GM18858 (cell line): ENCODE results near the gene LRRC75B.
A peak's percentile ranks its signal among the peaks of the same experiment; 100 is the strongest.
"Not testable (repeated sequence)": the region's sequence is repeated elsewhere in the genome, so short reads cannot be mapped to it uniquely, and the experiment has no call there.

Source experiments
- ATAC-seq: cut with Tn5 transposase; IDR thresholded peaks from one replicate; pipeline ENCODE4 v1.9.1; 2021; ENCODE audit not compliant: unreplicated experiment

Gene LRRC75B

DNA sequence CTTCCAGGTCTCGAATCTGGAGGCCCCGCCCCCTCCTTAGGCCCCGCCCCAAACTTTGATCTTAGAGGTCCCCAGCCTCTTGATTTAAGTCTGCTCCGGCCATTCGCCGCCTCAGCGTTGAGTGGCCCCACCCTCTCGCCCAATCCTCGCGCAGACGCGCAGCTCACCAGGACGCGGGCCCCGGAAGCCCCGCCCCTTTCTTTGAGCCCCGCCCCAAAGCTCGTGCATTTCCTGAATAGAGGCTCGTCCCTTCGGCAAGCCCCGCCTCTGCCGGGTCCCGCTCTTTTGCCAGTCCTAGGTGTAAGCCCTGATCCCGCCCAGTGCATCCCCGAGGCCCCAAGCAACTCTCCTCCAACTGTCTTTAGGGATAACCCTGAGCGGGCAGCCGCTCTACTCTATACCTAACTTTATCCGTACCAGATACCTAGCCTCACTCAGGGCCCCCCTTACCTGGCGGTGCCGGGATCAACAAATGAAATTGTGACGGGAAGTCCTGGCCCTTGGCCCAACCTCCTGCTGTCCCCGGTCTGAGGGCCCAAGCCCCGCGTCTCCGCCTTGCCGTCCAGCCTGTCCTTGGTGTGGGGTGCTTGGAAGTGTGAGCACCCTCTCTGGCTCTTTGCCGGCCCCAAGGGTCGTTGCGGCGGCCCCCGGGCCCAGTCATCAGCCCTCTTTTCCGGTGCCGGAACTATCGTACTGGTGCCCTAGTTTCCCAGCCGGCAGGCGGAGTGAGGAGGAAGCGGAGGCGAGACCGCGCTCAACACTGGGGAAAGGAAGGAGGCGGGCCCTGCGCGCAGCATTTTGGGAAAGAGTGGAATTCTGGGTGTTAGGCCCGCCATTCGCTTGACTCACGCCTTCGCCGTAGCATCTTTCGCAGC, 37.5 kb downstream of the LRRC75B start, which contains the start of gene SNRPD3:
Gene SNRPD3 (plus strand): TSS at position 835 of the 875 bp plus-strand sequence. CDS start 1,676 bp downstream, outside the sequence.
- peak; percentile 45 for ATAC-seq

DNA sequence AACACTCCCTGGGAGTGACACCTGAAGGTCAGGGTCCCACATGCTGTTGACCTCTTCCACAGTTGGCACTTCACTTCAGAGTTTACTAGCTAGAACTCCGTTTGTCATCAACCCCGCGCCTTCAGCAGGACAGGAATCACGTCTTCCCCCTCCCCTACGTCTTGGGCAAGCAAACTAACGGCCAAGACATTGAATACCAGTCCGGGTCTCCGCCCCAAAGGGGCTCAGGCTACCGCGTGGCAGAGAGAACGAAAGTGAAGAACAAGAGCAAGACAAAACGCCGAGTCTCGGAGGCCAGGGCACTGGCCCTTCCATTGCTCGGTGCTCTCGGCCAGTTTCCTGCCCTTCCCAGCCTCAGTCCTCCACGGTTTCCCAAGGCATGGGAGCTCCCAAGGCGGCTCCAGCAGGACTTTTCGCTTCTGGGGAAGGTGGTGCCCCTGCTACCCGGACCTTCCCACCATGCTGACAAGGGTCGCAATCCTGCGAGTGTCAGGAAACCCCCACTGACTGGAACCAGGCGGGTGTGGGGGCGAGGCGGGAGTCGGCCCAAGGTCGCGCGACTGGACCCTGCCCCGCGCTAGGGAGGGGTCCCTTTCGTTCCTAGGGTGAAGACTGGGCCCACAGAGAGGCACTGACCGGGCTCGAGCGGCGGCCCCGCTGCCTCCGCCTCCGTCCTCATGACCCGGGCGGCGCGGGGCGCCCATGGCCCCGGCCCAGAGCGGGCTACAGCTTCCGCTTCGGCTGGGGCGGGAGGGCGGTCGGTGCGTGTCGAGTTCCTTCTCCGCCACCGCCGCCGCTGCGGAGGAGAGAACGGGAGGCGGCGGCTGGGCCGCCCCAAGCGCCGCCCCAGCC, 38.3 kb downstream of the LRRC75B start, which contains the start of gene GUCD1:
Gene GUCD1 (minus strand): TSS at position 826 of the 852 bp plus-strand sequence. CDS start 147 bp downstream, at position 679.
- ATAC-seq = peak; percentile 17

DNA sequence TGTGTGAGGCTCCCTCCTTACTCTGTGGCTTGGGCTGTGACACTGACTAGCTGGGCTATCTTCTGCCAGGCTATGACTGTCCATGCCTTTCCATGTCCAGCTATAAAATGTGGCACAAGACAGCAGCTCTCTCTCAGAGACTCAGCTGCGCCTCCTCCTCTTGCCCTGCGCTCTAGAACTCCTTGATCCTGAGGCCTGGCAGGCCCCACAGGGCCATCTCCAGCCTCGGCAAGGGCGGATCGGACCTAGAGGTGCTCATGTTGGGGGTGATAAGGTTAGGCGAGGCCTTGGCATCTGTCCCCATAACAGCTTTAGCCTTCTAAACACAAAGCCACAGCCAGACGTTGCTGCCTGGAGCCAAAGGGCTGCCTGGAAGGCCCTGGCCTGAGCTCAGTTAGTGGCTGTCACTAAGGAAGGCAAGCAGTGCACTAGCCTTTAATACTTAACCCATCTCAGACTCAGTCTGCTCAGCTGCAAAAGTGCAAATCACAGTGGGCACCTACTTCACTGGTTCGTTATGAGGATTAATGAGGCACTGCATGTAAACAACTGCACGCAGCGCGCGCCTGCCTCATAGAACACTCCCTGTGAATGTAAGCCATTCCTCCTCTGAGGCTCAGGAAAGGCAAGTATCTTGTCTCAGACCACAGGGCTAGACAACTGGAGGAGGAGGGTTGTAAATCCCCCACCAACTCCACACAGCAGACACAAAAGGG, 39.1 kb downstream of the LRRC75B start:
- ATAC-seq = no peak

DNA sequence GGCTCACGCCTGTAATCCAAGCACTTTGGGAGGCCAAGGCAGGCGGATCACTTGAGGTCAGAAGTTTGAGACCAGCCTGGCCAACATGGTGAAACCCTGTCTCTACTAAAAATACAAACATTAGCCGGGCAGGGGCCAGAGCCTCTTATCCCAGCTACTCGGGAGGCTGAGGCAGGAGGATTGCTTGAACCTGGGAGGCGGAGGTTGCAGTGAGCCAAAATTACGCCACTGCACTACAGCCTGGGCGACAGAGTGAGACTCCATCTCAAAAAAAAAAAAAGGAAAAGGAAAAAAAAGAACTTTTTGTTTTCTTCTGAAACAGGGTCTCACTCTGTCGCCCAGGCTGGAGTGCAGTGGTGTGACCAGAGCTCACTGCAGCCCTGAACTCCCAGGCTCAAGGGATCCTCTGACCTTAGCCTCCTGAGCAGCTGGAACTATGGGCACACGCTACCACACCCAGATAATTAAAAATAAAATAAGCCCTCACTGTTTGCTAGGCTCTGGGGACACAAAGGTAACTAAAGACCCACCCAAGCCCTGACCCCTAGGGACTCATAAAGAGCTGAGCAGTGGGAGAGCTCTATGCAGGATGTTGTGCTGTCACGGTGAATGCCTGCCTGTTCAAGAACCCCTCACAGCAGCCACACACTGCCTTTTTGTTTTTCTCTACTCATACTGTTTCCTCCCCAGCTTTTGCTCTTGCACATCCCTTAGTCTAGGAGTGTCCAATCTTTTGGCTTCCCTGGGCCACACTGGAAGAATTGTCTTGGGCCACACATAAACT, 40.2 kb downstream of the LRRC75B start:
- not testable (repeated sequence) for ATAC-seq

DNA sequence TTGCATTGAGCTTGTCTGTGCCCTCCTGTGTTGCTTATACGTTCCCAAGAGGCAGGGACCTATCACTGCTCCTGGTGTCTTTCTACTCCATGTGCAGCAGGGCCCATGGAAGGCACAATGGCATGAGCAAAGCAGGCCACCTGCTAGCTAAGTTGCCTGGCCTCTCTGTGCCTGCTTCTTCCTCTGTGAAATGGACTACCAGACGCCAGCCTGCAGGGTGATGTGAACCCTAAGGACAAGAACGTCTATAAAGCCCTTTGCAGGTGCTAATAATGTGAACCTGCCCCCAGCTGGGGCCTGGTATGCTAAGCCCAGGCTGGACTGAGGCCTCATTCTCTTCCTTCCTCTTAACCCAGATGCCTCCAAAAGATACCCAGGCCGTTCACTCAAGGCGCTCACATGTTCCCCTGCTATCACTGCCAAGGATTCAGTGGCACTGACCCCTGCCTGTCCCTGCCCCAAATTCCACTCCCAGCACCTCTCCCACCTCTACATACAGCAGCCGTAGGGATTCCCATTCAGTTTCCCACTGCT, 41.9 kb downstream of the LRRC75B start:
- no peak for ATAC-seq

DNA sequence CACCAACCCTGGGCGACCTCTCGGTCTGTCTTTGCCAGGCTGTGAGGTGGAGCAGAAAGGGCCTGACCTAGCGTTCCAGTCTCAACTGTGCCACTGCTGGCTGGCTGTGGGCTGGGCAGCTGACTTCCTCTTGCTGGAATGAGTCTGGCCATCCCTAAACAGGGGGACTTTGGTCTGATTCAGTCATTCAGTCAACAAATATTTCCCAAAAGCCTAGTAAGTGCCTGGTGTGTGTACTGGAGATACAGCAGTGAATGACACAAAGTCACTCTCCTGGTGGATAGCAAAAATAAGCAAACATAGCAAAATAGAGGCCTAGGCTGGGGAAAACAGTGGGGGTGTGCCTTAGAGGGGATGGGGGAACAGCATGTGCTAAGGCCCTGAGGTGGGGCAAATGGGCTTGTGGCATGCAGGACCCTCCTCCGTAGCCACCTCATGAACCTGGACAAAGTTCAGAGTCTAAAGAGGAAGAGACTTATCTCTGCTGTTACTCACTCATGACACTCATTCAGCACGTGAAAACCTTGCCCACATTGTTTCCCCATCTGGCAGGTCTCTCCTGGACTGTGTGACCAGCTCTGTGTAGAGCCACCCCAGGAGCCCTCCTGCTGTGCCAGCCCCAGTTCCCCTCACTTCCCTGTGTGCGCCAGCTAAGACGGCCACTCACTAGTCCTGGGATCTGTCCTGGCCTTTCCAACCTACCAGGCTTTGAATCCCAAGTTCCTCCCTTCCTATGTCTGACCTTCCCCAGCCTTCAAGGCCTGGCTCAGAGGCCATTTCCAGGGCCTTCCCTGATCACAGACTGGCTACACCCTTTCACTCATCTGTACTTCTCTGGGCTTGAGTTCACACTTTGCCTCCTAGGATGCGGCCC, 42.6 kb downstream of the LRRC75B start:
- ATAC-seq = no peak

DNA sequence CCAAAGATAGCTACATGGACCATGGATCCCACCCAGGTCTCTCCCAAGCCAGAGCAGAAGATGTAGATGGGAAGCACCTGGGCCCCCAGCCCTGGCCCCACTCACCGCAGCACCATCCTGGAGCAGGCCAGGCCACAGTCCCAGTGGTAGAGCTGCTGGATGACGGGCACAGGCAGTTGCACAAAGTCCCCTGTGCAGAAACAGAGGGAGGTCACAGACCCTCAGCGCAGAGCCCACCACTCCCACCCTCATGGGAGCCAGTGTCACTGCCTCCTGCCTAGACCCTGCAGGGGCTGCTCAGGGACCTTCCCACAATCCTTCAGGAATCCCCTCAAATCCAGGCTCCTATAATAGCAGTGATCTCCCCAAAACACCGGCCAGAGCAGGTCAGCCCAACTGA, 44.1 kb downstream of the LRRC75B start:
- no peak for ATAC-seq

DNA sequence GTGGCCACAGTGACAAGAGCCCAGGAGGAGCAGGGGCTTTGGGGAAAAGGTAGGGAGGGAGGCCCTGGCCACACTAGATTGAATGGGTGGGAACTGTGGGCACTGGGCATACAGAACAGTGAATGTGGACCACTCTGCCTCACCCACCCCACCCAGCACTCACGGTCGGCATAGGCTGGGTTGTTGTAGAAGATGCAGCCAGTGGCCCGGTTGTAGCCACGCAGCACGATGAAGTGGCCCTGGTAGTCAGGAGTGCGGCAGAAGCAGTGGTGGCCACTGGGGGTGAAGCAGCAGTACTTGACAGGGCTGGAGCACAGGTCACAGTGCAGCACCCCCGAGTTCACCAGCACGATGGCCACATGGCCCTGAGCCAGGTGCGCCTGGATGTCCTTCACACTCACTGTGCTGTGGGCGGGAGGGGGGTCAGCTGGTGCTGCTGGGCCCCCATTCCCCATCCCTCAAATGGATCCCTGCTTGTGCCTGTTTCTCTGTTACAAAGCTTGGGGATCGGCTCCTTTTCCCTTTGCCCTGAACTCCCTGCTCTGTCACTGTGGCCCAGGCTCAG, 49.1 kb downstream of the LRRC75B start:
- no peak for ATAC-seq

DNA sequence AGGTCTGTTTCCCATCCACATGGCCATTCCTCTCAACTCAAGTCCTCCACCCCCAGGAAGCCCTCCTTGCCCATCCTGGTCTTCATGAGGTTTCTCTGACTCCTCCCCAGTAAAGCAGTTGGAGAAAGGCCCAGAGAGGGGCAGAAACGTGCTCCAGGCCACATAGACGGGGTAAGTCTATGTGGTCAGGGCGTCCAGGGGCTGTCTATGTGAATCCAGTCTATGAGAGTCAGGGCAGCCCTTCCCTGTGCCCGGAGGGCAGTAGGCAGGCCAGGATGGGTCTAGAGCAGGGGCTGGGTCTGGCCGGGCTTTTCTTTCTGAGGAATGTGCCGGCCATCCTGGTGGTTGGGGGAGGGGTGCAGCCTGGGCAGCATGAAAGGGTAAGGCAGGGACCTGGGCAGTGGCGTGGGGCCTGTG, 49.7 kb downstream of the LRRC75B start:
- ATAC-seq = no peak

DNA sequence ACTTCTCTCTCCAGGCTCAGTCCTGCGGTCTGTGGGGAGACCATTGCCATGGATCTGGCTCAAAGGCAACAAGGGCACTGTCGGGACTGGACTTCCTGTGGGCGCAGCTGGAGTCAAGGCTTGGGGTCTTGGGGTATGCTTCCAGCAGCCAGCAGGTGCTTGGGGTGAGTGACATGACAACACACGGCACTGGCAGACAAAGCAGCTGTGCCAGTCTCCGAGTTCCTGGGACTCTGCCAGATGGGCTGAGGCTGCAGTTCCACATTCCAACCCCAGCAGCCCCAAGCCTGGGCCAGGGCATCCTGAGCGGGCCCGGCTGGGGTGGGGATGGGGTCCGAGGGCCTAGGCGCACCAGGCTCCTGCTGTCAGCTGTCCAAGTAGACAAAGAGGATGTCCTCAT, 50.2 kb downstream of the LRRC75B start:
- ATAC-seq = no peak

DNA sequence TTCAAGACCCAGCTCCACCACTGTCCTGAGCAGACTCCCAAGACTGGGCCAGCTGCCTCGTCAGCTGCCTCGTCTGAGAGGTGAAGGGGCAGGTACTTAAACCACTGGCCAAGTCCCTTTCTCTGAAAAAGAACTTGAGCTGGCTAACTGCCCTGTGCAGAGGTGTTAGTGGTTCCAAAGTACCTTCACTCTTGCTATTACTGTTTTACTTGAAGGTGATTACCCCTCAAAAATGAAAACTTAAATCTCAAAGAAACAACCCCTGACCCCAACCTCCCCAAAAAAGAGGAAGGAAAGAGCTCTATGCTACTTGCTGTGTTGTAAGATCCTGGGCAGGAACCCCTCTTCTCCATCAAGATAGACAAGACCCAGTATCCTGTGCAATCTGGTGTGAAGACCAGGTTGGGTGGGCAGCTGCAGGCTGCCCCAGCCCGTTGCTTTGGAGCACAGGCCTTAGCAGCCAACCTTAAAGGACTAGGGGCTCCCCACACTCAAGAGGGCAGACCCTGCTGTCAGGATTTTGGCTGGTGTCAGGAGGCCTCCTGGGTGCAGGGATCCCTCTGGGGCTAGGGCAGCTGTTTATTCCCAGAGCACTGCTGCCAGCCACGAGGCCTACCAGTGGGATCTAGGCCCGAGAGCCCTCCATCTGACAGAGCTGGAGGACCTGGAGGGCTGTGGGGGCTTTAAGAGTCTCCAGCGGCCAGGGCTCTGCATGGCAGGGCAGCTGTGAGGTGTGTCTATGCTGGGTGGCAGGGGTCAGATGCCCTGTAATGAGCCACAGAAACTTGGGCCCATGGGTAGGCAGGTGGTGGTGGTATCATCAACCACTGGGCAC, 51.0 kb downstream of the LRRC75B start:
- no peak for ATAC-seq

DNA sequence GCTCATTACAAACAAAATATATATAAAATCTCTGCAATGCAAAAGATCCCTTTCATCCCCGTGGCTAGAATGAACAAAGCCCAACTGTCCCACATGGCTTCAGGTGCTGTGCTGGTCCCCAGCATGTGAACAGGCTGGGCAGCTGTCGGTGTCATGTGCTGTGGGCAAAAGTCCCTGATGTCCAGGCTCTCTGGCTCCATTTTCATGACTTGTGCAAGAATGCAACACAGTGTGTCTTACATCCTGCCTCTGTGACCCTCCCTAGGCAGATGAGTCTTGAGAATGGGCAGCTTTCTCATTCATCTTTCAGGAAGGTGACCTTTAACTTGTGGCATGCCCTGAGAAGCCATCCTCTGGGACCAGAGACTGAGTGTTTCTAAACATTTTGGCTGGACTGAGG, 52.4 kb downstream of the LRRC75B start:
- ATAC-seq = no peak

DNA sequence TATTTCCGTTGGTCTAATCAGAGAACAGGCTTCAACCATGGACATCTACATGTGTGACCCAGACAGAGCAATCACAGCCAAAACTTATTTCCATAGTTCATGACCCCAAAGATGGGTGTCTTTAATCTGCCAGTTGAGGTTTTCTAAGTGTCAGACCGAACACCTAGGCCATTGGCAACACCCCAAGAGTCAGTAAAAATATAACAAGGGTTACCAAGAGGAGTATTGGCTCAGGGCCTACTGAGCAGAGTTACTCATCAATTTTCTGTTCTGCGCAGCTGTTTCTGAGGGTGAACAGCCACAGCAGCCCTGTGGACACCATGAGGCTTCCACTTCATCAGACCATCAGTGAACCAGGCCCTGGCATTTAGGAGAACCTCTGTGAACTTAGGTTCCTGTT, 56.8 kb downstream of the LRRC75B start:
- no peak for ATAC-seq
